ENCODE results near the gene ATG14. TPM values are rescaled to one million over a fixed set of nuclear protein-coding genes. Genes with fewer than 3 reads are reported as not detected.
"Not testable (repeated sequence)": the region's sequence is repeated elsewhere in the genome, so short reads cannot be mapped to it uniquely, and the experiment has no call there.

Gene ATG14
- polyA plus RNA-seq, 5 donors: 16.6 to 29.5 (median 22.2) TPM

GRCh38 chr14:55387121-55387520, 24.5 kb downstream of the ATG14 start:
- DNase-seq: no peak

- DNase-seq: no peak
Observed at GRCh38 chr14:55386037-55386808, 25.4 kb downstream of the ATG14 start.

GRCh38 chr14:55384536-55384935, 27.1 kb downstream of the ATG14 start:
- no peak for DNase-seq

- no peak for DNase-seq
Observed at GRCh38 chr14:55383541-55384140, 28.0 kb downstream of the ATG14 start.

GRCh38 chr14:55383056-55383466, 28.6 kb downstream of the ATG14 start:
- not testable (repeated sequence) for DNase-seq

DNA sequence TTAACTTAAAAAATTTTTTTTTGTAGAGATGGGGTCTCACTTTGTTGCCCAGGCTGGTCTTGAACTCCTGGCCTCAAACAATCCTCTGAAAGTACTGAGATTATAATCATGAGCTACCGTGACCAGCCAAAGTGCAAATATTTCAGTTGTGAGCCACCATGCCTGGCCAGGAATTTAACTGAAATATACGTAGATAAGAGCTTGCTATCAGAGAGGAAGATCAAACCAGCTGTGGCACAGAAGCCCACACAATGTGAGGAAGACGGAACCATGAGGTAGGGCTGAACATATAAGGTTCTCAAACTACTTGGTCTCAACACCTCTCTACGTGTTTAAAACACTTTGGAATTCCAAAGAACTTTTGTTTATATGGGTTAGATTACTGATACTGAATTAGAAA, 29.1 kb downstream of the ATG14 start:
- DNase-seq: no peak

GRCh38 chr14:55381561-55381960, 30.1 kb downstream of the ATG14 start:
- no peak for DNase-seq

DNA sequence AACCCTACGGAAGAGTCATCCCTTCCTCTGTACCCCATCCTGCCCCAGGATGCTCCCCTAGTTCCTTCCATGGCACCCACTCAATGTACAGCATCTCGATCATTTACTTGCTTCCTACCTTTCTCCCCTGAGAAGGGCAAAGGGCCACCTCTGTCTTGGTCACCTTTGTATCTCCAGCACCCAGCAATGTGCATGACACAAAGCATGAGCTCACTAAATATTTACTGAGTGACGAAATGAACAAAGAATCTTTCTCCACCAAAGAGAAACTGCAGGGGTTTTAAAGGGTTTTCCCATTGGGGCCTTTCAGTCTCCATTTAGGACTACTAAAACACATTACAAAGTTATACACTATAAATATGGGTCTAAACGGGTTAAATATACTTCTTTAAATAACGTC, 30.6 kb downstream of the ATG14 start:
- no peak for DNase-seq

- DNase-seq: no peak
Observed at GRCh38 chr14:55377236-55377635, 34.4 kb downstream of the ATG14 start.

DNA sequence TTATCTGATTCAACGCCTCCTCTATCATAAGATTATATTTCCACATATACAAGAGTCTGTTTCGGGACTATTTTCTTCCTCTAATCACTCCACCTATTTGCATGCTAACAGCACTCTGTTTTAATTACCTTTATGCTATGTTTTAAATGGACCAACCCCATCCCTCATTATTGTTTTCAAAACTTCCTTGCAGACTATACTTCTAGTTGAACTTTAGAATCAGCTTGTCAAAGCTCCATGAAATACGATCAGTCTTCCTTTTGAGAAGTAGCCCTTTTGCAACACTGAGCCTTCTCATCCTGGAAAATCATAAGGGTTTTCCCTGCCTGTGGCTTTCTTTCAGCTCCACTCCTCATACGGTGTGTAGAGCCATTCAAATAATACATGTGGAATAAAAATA, 36.9 kb downstream of the ATG14 start:
- no peak for DNase-seq

DNA sequence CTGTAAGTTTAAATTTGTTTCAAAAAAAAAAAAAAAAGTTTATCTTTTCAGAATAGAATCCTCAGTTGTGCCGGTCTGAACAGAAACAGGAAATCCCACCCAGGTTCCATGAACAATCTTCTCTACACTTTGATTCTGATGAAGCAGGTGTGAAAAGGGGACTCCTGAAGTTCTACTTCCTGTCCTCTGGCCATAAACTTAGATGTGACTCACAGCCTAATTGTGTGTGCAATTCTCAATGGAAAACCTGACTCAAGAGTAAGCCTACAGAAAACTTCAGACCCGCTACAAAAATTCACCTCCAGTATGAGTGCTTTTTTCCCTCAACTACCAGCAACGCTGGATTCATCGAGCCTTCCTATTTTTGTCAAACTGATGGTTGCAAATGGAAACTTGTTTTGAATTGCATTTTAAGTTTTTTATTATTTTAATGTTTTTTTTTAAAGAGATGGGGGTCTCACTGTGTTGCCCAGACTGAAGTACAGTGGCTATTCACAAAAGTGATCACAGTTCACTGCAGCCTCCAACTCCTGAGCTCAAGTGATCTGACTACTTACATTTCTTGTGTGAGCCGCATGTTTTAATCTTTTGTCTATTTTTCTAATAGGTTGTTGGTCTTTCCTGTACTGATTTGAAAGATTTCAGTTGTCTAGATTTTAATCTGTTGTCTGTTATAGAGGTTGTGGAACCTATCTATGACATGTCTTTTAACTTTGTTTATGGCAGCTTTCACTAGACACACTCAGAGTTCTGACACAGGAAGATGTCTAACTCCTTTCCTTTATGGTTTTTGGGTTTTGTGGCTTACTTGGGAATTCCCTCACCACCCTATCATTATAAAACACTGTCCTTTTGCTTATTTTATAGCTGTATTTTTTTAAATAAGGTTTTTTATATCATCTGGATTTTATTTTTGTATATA, 37.6 kb downstream of the ATG14 start:
- no peak for DNase-seq

DNA sequence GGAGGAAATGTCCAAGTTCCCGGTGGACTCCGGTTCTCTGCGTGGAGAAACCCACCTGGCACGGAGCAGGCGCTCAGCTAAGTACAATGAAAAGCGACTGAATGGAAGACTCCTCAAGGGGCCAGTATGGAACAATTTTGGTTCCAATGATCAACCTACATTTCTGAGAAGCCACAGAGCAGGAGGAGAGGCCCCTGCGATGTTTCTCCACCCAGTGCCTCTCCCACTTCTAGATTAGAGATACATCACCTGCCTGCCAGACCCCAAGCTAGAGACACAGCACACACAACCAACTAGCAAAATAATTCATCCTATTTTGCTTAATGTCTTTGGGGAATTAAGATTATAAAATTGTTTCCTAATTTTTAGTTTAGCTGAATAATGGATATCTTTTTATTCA, 38.8 kb downstream of the ATG14 start:
- DNase-seq: no peak

DNA sequence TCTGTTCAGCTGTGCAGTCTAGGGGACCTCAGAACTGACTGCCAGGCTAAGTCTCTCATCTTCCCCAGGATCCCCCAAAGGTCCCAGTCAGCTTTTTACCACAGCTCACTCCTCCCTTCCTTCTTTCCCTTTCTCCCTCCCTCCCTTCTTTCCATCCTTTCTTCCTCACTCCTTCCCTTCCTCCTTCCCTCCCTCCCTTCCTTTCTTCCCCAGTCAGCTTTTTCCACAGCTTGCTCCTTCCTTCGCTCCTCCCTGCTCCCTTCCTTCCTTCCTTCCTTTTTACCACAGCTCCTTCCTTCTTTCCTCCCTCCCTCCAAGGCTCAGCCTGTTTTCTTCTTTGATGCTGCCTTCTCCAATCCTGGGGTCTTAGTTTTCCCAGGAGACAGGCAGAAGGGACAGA, 39.2 kb downstream of the ATG14 start:
- DNase-seq: no peak

DNA sequence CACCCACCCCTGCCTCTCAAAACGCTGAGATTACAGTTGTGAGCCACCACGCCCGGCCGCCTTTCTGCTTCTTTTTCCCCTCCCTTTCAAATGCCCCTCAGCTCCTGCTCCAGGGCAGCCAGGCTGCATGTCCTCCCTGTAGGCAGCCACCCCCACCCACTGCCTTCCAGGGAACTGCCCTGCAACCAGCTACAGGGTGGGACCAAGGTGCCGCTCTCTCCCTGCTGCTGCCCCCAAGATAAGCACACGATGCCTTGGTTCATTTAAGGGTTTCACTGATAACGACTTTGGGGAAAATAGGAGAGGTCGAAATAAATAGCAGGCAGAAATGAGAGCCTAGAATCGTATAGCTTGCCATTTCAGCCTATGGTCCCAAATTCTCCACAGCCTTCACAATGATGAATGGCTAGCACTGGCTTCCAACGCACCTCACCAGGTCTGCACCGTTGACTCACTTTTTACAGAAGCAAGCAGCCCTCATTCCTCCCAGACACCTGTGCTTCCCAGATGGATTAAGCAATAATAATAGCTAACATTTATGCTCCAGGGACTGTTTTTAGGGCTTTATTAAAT, 40.7 kb downstream of the ATG14 start:
- no peak for DNase-seq

GRCh38 chr14:55366271-55366670, 45.4 kb downstream of the ATG14 start:
- DNase-seq: no peak

DNA sequence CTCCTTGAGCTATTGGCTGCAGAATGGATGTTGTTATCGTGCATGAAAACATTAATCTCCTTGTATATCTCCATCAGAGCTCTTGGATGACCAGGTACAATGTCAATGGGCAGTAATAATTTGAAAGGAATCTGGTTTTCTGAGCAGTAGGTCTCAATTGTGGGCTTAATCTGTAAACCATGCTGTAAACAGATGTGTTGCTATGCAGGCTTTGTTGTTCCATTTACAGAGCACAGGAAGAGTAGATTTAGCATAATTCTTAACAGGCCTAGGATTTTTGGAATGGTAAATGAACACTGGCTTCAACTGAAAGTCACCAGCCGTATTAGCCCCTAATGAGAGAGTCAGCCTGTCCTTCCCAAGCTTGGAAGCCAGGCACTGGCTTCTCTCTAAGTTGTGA, 50.4 kb downstream of the ATG14 start:
- no peak for DNase-seq

- DNase-seq: no peak
Observed at GRCh38 chr14:55359307-55359706, 52.3 kb downstream of the ATG14 start.

DNA sequence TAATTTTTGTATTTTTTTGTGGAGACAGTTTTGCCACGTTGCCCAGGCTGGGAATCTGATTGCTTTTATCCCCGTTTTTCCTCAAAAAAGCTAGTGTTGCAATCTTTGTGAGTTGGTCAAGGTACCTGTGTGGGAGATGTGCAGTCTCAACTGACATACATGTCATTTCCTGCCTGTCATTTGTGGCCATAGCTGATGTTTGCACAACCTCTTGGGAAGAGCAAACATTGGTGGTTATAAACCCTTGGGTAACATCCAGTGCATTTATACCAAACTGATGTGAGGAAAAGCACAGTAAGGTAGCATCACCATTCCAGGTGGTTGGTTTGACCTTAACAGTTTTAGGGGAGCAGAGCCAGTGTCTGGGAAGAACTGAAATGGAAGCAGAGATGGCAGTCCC, 54.7 kb downstream of the ATG14 start:
- no peak for DNase-seq

GRCh38 chr14:55355922-55356321, 55.7 kb downstream of the ATG14 start:
- DNase-seq: no peak

- no peak for DNase-seq
Observed at GRCh38 chr14:55354500-55354899, 57.1 kb downstream of the ATG14 start.

- no peak for DNase-seq
Observed at GRCh38 chr14:55353686-55354467, 57.8 kb downstream of the ATG14 start.

All from right lung (tissue), 5 donors.